HCT116 (cell line): ENCODE results near the gene ZNF292. TPM values are rescaled to one million over a fixed set of nuclear protein-coding genes. Genes with fewer than 3 reads are reported as not detected.

ENCODE experiments used
- ATAC-seq: fragments of 200-7000 bp; cut with Tn5 transposase; 2 replicates; pipeline ENCODE4 v1.9.1; 2020; ENCODE audit warnings: mild to moderate bottlenecking, moderate library complexity
- BruUV-seq: library from RNA; stranded (reverse); fragments of 400-500 nt; replicated peaks from 2 replicates; lab custom pipeline; 2021; lab: Mats Ljungman, UMichigan
- CTCF ChIA-PET: fragments of 300-600 bp; sonication (Branson Sonifier 250); formaldehyde crosslinking; loops from one replicate; lab custom pipeline; 2021; ENCODE audit warnings: antibody characterized with exemption; lab: Charles Lee
- POLR2A ChIA-PET: fragments of 300-600, 350-600 bp; sonication (Branson Sonifier 250); formaldehyde crosslinking; loops from one replicate; lab custom pipeline; 2021; ENCODE audit warnings: antibody characterized with exemption; lab: Charles Lee
- RAD21 ChIA-PET, 2 experiments: fragments of 300-600 bp; sonication (Branson Sonifier 250); formaldehyde crosslinking; loops; one replicate each; lab custom pipeline; 2023; ENCODE audit warnings: low total read pairs in 2 of 2; ENCODE audit not compliant: uncharacterized antibody in 2 of 2, unreplicated experiment in 2 of 2, low non-redundant PET in 1 of 2; lab: Charles Lee
- DNase-seq: peaks from one replicate; pipeline ENCODE4 v3.0.0-alpha.2; 2010; ENCODE audit warnings: low read depth, low spot score
- H2AFZ ChIP-seq: fragments of 200-600 bp; shearing (Covaris generic), sonication (generic); 2 replicates; pipeline ENCODE4 v1.6.1; 2017; ENCODE audit warnings: low read depth, mixed run types, mixed read lengths, antibody characterized with exemption, low read length; ENCODE audit not compliant: poor library complexity, severe bottlenecking
- H3K27ac ChIP-seq: 2 replicates; pipeline ENCODE4 v1.5.1; 2012; ENCODE audit warnings: low read depth, low read length
- H3K27me3 ChIP-seq: fragments of 200-600 bp; sonication (generic); 2 replicates; pipeline ENCODE4 v1.6.1; 2016; ENCODE audit warnings: mixed run types, low read length, mixed read lengths; ENCODE audit not compliant: insufficient read depth
- H3K36me3 ChIP-seq, 2 experiments: fragments of 200-500 bp in 1 of 2; fragments of 200-600 bp in 1 of 2; sonication (Bioruptor generic) in 1 of 2; sonication (generic) in 1 of 2; 2 replicates each; pipeline versions ENCODE4 v1.5.1 to v1.6.1; 2014 to 2016; ENCODE audit warnings: low read length in 2 of 2, inconsistent platforms in 1 of 2, mixed read lengths in 1 of 2, mixed run types in 1 of 2; ENCODE audit not compliant: insufficient read depth in 2 of 2, control insufficient read depth in 1 of 2
- H3K4me1 ChIP-seq, 2 experiments: fragments of 200-600 bp in 1 of 2; sonication (generic) in 1 of 2; 2 replicates each; pipeline versions ENCODE4 v1.5.1 to v1.6.1; 2012 to 2017; ENCODE audit warnings: low read length in 2 of 2, inconsistent platforms in 1 of 2, mild to moderate bottlenecking in 1 of 2, mixed read lengths in 1 of 2, mixed run types in 1 of 2, moderate library complexity in 1 of 2; ENCODE audit not compliant: insufficient read depth in 2 of 2, control insufficient read depth in 1 of 2
- H3K4me2 ChIP-seq: fragments of 200-600 bp; sonication (generic); 2 replicates; pipeline ENCODE4 v1.6.1; 2017; ENCODE audit warnings: mixed run types, low read length, mixed read lengths
- H3K4me3 ChIP-seq, 2 experiments: fragments of 200-600 bp in 1 of 2; sonication (generic) in 1 of 2; replicated peaks in 1 of 2; 2 replicates each; pipeline ENCODE4 v1.5.1; 2011 to 2016; ENCODE audit warnings: low read length in 2 of 2, control low read depth in 1 of 2, low read depth in 1 of 2, mild to moderate bottlenecking in 1 of 2, mixed read lengths in 1 of 2, mixed run types in 1 of 2
- H3K79me2 ChIP-seq: fragments of 200-600 bp; sonication (generic); 2 replicates; pipeline ENCODE4 v1.6.1; 2017; ENCODE audit warnings: mild to moderate bottlenecking, mixed run types, low read length, moderate library complexity, mixed read lengths; ENCODE audit not compliant: insufficient read depth
- H3K9ac ChIP-seq: fragments of 200-600 bp; sonication (generic); 2 replicates; pipeline ENCODE4 v1.6.1; 2016; ENCODE audit warnings: low read length, mixed read lengths
- H3K9me2 ChIP-seq: fragments of 200-600 bp; sonication (generic), shearing (Covaris generic); 2 replicates; pipeline ENCODE4 v1.6.1; 2017; ENCODE audit warnings: mixed run types, mild to moderate bottlenecking, moderate library complexity; ENCODE audit not compliant: insufficient read depth
- H3K9me3 ChIP-seq, 2 experiments: fragments of 200-500 bp in 1 of 2; fragments of 200-600 bp in 1 of 2; sonication (Bioruptor generic) in 1 of 2; sonication (generic) in 1 of 2; 2 replicates each; pipeline ENCODE4 v1.6.1; 2014 to 2017; ENCODE audit warnings: low read length in 2 of 2, mixed read lengths in 2 of 2, inconsistent platforms in 1 of 2, low read depth in 1 of 2, mild to moderate bottlenecking in 1 of 2, mixed run types in 1 of 2, moderate library complexity in 1 of 2; ENCODE audit not compliant: control insufficient read depth in 1 of 2, insufficient read depth in 1 of 2
- H4K20me1 ChIP-seq: fragments of 200-600 bp; sonication (generic), shearing (Covaris generic); 2 replicates; pipeline ENCODE4 v1.6.1; 2017; ENCODE audit warnings: mixed run types, mild to moderate bottlenecking, moderate library complexity; ENCODE audit not compliant: insufficient read depth
- CBX3 ChIP-seq: IDR thresholded peaks from 2 replicates; pipeline ENCODE4 v1.6.1; 2012; ENCODE audit warnings: low read depth
- CEBPB ChIP-seq: IDR thresholded peaks from 2 replicates; pipeline ENCODE4 v1.6.1; 2012; ENCODE audit warnings: low read depth
- EGR1 ChIP-seq: IDR thresholded peaks from 2 replicates; pipeline ENCODE4 v1.6.1; 2012; ENCODE audit warnings: low read depth
- EZH2 ChIP-seq: fragments of 200-600 bp; sonication (generic); IDR thresholded peaks from 2 replicates; pipeline ENCODE4 v1.6.1; 2017; ENCODE audit warnings: antibody characterized with exemption, mixed run types
- EZH2phosphoT487 ChIP-seq: fragments of 200-600 bp; IDR thresholded peaks from 2 replicates; pipeline ENCODE4 v1.6.1; 2018; ENCODE audit warnings: antibody characterized with exemption, borderline replicate concordance
- FOSL1 ChIP-seq: IDR thresholded peaks from 2 replicates; pipeline ENCODE4 v1.6.1; 2012; ENCODE audit warnings: low read depth
- JUND ChIP-seq: IDR thresholded peaks from 2 replicates; pipeline ENCODE4 v1.6.1; 2012
- POLR2A ChIP-seq: IDR thresholded peaks from 2 replicates; pipeline ENCODE4 v1.7.0; 2011; ENCODE audit warnings: borderline replicate concordance; ENCODE audit not compliant: insufficient read depth, insufficient read length; ENCODE audit errors: extremely low read depth
- POLR2AphosphoS5 ChIP-seq: IDR thresholded peaks from 2 replicates; pipeline ENCODE4 v1.6.1; 2011; ENCODE audit warnings: mild to moderate bottlenecking, low read depth, low read length, moderate library complexity
- RAD21 ChIP-seq: IDR thresholded peaks from 2 replicates; pipeline ENCODE4 v1.6.1; 2012; ENCODE audit warnings: low read depth, mild to moderate bottlenecking
- SIN3A ChIP-seq: IDR thresholded peaks from 2 replicates; pipeline ENCODE4 v1.6.1; 2012; ENCODE audit warnings: low read depth
- SP1 ChIP-seq: IDR thresholded peaks from 2 replicates; pipeline ENCODE4 v1.6.1; 2012; ENCODE audit warnings: low read depth
- TCF7L2 ChIP-seq: IDR thresholded peaks from 2 replicates; pipeline ENCODE4 v1.7.0; 2011; ENCODE audit warnings: borderline replicate concordance, inconsistent platforms; ENCODE audit not compliant: insufficient read depth, insufficient read length; ENCODE audit errors: extremely low read depth
- ZFX ChIP-seq: fragments of 450-650 bp; IDR thresholded peaks from 2 replicates; pipeline ENCODE4 v1.6.1; 2017
- ZNF274 ChIP-seq: fragments of 200-500 bp; sonication (Bioruptor generic); IDR thresholded peaks from 2 replicates; pipeline ENCODE4 v1.6.1; 2014; ENCODE audit warnings: mild to moderate bottlenecking, low read depth, low read length, inconsistent platforms
- intact Hi-C: fragments of 100-400 bp; cut with micrococcal nuclease; formaldehyde crosslinking; loops from 2 replicates; pipeline ENCODE4 v1.10.0; 2022
- total RNA-seq: library from RNA; stranded (reverse); gene quantifications from one replicate; pipeline ENCODE4 v1.2.1, GENCODE V29; 2021; ENCODE audit not compliant: unreplicated experiment
- TF ChIP-seq, protein P1 (sequence below): IDR thresholded peaks from 2 replicates; pipeline ENCODE4 v1.6.1; 2012; ENCODE audit warnings: low read depth
- TF ChIP-seq, protein P2 (sequence below): IDR thresholded peaks from 2 replicates; pipeline ENCODE4 v1.6.1; 2012
- TF ChIP-seq, protein P3 (sequence below), 3 experiments: fragments of 200-600 bp in 1 of 3; sonication (generic) in 1 of 3; IDR thresholded peaks in 2 of 3; conservative IDR thresholded peaks in 1 of 3; 2 replicates each; pipeline ENCODE4 v1.5.1; 2012 to 2017; ENCODE audit warnings: low read depth in 2 of 3, low read length in 2 of 3, antibody characterized with exemption in 1 of 3, borderline replicate concordance in 1 of 3, control low read depth in 1 of 3, mild to moderate bottlenecking in 1 of 3, mixed read lengths in 1 of 3, mixed run types in 1 of 3, moderate library complexity in 1 of 3; ENCODE audit not compliant: insufficient read depth in 1 of 3
- TF ChIP-seq, protein P4 (sequence below): IDR thresholded peaks from 2 replicates; pipeline ENCODE4 v1.6.1; 2011; ENCODE audit warnings: mild to moderate bottlenecking, low read length, moderate library complexity; ENCODE audit not compliant: insufficient replicate concordance; ENCODE audit errors: extremely low read depth

Gene ZNF292
- total RNA-seq, 1 experiment from 2014 or later: 35.3 TPM

DNA sequence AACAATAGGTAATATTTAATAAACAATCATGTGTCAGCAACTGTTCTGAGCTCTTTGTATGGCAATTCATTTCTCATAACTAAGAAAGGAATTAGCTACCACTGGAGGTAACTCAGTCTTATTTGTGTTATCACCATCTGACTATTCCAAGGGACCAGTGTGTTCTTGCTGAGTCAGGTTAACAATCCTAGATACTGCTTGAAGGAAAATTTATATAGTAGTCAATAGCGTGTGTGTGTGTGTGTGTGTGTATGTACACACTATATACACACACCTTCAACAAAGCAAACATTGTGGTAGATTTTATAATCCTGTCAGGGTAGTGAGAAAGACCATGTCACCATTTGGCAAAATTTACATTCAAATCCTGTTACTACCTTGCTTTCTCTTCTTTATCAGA lies 121.3 kb downstream of the ZNF292 start:
- ChIA-PET CTCF (interaction anchor here (0.9 to 1.5 kb wide), 4 partner anchors 13 to 1217 kb away, joined by 3 to 4 read pairs (median 4); no protein-coding TSS in a partner anchor), RAD21 (no interaction called here), POLR2A (no interaction called here)
- Histone ChIP-seq H4K20me1 (no peaks in the 10 kb centered on the region), H3K27me3 (no peaks in the 10 kb centered on the region), H3K36me3 (no peaks in the 10 kb centered on the region), H3K27ac (no peak overlapping the region), H3K79me2 (no peaks in the 10 kb centered on the region), H3K9me2 (no peaks in the 10 kb centered on the region), H3K4me3 (no peak overlapping the region), H3K4me2 (no peak overlapping the region), H2AFZ (no peak overlapping the region), H3K9me3 (no peaks in the 10 kb centered on the region), H3K4me1 (no peaks in the 10 kb centered on the region), H3K9ac (no peak overlapping the region)
- BruUV-seq: no TSS peak
- TF ChIP-seq FOSL1 (no peak), TCF7L2 (no peak), SIN3A (no peak), CEBPB (no peak), RAD21 (no peak), SP1 (no peak), CBX3 (no peak), ZFX (no peak), EZH2 (no peak), EZH2phosphoT487 (no peak), POLR2A (no peak), JUND (no peak), EGR1 (no peak), POLR2AphosphoS5 (no peak), ZNF274 (no peak)
- TF ChIP-seq, protein P1, sequence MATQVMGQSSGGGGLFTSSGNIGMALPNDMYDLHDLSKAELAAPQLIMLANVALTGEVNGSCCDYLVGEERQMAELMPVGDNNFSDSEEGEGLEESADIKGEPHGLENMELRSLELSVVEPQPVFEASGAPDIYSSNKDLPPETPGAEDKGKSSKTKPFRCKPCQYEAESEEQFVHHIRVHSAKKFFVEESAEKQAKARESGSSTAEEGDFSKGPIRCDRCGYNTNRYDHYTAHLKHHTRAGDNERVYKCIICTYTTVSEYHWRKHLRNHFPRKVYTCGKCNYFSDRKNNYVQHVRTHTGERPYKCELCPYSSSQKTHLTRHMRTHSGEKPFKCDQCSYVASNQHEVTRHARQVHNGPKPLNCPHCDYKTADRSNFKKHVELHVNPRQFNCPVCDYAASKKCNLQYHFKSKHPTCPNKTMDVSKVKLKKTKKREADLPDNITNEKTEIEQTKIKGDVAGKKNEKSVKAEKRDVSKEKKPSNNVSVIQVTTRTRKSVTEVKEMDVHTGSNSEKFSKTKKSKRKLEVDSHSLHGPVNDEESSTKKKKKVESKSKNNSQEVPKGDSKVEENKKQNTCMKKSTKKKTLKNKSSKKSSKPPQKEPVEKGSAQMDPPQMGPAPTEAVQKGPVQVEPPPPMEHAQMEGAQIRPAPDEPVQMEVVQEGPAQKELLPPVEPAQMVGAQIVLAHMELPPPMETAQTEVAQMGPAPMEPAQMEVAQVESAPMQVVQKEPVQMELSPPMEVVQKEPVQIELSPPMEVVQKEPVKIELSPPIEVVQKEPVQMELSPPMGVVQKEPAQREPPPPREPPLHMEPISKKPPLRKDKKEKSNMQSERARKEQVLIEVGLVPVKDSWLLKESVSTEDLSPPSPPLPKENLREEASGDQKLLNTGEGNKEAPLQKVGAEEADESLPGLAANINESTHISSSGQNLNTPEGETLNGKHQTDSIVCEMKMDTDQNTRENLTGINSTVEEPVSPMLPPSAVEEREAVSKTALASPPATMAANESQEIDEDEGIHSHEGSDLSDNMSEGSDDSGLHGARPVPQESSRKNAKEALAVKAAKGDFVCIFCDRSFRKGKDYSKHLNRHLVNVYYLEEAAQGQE: no peak
- TF ChIP-seq, protein P2, sequence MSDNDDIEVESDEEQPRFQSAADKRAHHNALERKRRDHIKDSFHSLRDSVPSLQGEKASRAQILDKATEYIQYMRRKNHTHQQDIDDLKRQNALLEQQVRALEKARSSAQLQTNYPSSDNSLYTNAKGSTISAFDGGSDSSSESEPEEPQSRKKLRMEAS: no peak
- TF ChIP-seq, protein P3, sequence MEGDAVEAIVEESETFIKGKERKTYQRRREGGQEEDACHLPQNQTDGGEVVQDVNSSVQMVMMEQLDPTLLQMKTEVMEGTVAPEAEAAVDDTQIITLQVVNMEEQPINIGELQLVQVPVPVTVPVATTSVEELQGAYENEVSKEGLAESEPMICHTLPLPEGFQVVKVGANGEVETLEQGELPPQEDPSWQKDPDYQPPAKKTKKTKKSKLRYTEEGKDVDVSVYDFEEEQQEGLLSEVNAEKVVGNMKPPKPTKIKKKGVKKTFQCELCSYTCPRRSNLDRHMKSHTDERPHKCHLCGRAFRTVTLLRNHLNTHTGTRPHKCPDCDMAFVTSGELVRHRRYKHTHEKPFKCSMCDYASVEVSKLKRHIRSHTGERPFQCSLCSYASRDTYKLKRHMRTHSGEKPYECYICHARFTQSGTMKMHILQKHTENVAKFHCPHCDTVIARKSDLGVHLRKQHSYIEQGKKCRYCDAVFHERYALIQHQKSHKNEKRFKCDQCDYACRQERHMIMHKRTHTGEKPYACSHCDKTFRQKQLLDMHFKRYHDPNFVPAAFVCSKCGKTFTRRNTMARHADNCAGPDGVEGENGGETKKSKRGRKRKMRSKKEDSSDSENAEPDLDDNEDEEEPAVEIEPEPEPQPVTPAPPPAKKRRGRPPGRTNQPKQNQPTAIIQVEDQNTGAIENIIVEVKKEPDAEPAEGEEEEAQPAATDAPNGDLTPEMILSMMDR (IDR thresholded peaks at IDR 0.05 in 2 of 3, conservative IDR thresholded peaks at IDR 0.05 in 1 of 3; ENCODE audit: borderline replicate concordance in 1 of 3, insufficient read depth in 1 of 3, low read depth in 2 of 3, low read length in 2 of 3): no peak
- TF ChIP-seq, protein P4, sequence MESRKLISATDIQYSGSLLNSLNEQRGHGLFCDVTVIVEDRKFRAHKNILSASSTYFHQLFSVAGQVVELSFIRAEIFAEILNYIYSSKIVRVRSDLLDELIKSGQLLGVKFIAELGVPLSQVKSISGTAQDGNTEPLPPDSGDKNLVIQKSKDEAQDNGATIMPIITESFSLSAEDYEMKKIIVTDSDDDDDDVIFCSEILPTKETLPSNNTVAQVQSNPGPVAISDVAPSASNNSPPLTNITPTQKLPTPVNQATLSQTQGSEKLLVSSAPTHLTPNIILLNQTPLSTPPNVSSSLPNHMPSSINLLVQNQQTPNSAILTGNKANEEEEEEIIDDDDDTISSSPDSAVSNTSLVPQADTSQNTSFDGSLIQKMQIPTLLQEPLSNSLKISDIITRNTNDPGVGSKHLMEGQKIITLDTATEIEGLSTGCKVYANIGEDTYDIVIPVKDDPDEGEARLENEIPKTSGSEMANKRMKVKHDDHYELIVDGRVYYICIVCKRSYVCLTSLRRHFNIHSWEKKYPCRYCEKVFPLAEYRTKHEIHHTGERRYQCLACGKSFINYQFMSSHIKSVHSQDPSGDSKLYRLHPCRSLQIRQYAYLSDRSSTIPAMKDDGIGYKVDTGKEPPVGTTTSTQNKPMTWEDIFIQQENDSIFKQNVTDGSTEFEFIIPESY: no peak
- no peak for DNase-seq
- ATAC-seq: no peak
- intact Hi-C loops: loop anchor here (1.0 kb wide), 1 partner anchor 115 kb away; no protein-coding TSS in a partner anchor
